ENCODE results near the gene ZMYND11. TPM values are rescaled to one million over a fixed set of nuclear protein-coding genes. Genes with fewer than 3 reads are reported as not detected.

Gene ZMYND11
- total RNA-seq (2013) = 22.4 TPM
- polyA plus RNA-seq (10 to 100 TPM in 1 of 3 donors, 1 to 10 TPM in 2; 7.0 to 11.8 (median 8.8) TPM), polyA minus RNA-seq (5.8 and 9.3 TPM in 2 replicates), total RNA-seq (19.5 to 36.4 (median 29.1) reads per million in 11 experiments)

DNA sequence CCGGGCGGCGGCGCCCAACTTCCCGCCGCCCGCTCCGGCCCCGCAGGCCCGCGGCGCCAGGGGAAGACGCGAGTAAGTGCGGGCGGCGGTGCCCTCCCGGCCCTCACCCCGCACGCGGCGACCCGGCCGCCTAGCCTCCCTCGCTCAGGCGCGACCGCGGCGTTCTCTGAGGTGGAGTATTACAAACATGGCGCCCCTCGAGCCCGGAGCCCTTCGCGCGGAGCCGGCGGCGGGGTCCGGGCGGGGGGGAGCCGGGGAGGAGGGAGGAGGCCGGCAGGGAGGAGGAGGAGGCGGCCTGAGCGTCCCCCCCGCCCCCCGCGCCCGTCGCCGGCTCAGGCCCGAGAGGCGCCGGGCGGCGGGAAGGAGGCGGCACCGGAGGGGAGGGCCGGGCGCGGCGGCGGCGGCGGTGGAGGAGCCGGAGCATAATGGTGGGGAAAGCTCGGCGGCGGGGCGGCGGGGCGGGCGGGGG lies at the start of gene ZMYND11:
ZMYND11 (plus strand) TSS at position 324 of the 469 bp plus-strand sequence. CDS start 44,558 bp downstream, outside the sequence.
- peak within 1 kb of the TSS in 1 of 2 donors; percentile 65 for H3K27ac ChIP-seq (ENCODE audit: low read depth in 1 of 2, low read length in 2 of 2)
- peak within 1 kb of the TSS; percentile 79 for H3K9ac ChIP-seq (ENCODE audit: insufficient read depth, low read length, poor library complexity, severe bottlenecking)
- Mint-ChIP-seq H3K9me3 (peaks cover 0 to 3% (median 0%) of the 10 kb centered on the region in 7 donors), H3K27ac (peak within 1 kb of the TSS in 3 of 7 donors; percentile 58 to 80 (median 62)), H3K4me3 (peak within 1 kb of the TSS; percentile 86 to 91), H3K4me1 (peaks cover 26% of the 10 kb centered on the region), H3K27me3 (ENCODE audit: low read depth in 3 of 3) (peaks cover 30 to 41% (median 35%) of the 10 kb centered on the region in 3 donors), H3K36me3 (peaks cover 0 to 4% of the 10 kb centered on the region in 2 donors)
- intact Hi-C loops (cut with micrococcal nuclease) = no loop called here
- peaks cover 18 to 23% of the 10 kb centered on the region in 2 donors for H3K4me1 ChIP-seq (ENCODE audit: control insufficient read depth in 1 of 2, insufficient read depth in 2 of 2, low read length in 2 of 2)
- peak within 1 kb of the TSS; percentile 85 for H2AFZ ChIP-seq (ENCODE audit: insufficient read depth, low read depth, low read length, poor library complexity, severe bottlenecking)
- peak within 1 kb of the TSS; percentile 76 to 88 (median 80) for H3K4me3 ChIP-seq (replicated peaks in 1 of 3; ENCODE audit: low read depth in 2 of 3, low read length in 3 of 3)
- DNase-seq = peak in 2 of 3 donors; percentile 13 to 22
- WGBS (ENCODE audit: insufficient coverage) = under 1% methylated on average over 58 of the region's 73 CpGs
- H3K4me2 ChIP-seq (replicated peaks; ENCODE audit: extremely low read depth, low read length, poor library complexity, severe bottlenecking) = peak within 1 kb of the TSS; percentile 84
- peaks cover 17% of the 10 kb centered on the region for H4K20me1 ChIP-seq (ENCODE audit: insufficient read depth, low read length)
- TF ChIP-seq, protein P1, sequence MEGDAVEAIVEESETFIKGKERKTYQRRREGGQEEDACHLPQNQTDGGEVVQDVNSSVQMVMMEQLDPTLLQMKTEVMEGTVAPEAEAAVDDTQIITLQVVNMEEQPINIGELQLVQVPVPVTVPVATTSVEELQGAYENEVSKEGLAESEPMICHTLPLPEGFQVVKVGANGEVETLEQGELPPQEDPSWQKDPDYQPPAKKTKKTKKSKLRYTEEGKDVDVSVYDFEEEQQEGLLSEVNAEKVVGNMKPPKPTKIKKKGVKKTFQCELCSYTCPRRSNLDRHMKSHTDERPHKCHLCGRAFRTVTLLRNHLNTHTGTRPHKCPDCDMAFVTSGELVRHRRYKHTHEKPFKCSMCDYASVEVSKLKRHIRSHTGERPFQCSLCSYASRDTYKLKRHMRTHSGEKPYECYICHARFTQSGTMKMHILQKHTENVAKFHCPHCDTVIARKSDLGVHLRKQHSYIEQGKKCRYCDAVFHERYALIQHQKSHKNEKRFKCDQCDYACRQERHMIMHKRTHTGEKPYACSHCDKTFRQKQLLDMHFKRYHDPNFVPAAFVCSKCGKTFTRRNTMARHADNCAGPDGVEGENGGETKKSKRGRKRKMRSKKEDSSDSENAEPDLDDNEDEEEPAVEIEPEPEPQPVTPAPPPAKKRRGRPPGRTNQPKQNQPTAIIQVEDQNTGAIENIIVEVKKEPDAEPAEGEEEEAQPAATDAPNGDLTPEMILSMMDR (IDR thresholded peaks at IDR 0.05) = no peak
- peaks cover 29 to 32% of the 10 kb centered on the region in 2 donors for H3K27me3 ChIP-seq (ENCODE audit: control insufficient read depth in 2 of 2, insufficient read depth in 2 of 2, low read length in 2 of 2)
- peaks cover 43% of the 10 kb centered on the region for H3K79me2 ChIP-seq (ENCODE audit: insufficient read depth, low read length)
- H3K36me3 ChIP-seq (replicated peaks in 1 of 2; ENCODE audit: control insufficient read depth in 1 of 2, insufficient read depth in 2 of 2, low read length in 2 of 2) = no peaks in the 10 kb centered on the region
- H3K9me3 ChIP-seq (replicated peaks in 1 of 2; ENCODE audit: control insufficient read depth in 1 of 2, insufficient read depth in 1 of 2, low read length in 2 of 2) = peaks cover 0 to 6% of the 10 kb centered on the region in 2 donors

DNA sequence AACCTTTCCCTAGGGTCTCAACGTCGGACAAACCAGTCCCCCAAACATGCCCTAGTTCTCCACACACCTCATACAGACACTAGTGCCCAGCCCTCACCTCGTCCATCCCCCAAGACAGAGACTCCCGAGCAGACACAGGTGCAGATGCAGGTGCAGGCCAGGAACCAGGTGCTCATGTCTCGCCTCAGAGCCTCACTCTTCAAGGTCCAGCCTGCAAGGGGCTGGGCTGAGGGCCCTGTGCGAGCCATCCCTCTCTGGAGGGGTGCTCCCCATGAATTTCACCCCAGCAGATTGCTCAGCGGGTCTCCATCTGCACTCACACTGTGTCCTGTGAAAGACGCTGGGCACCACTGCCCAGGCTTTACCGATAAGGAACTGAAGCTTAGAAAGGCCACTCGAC lies 49.2 kb upstream of the ZMYND11 start:
- Histone ChIP-seq H3K4me1 (ENCODE audit: control insufficient read depth in 1 of 2, insufficient read depth in 2 of 2, low read length in 2 of 2) (no peaks in the 10 kb centered on the region), H3K36me3 (replicated peaks in 1 of 2; ENCODE audit: control insufficient read depth in 1 of 2, insufficient read depth in 2 of 2, low read length in 2 of 2) (no peaks in the 10 kb centered on the region), H2AFZ (ENCODE audit: insufficient read depth, low read depth, low read length, poor library complexity, severe bottlenecking) (no peak overlapping the region), H3K9me3 (replicated peaks in 1 of 2; ENCODE audit: control insufficient read depth in 1 of 2, insufficient read depth in 1 of 2, low read length in 2 of 2) (no peaks in the 10 kb centered on the region), H3K27ac (ENCODE audit: low read depth in 1 of 2, low read length in 2 of 2) (no peak overlapping the region), H4K20me1 (ENCODE audit: insufficient read depth, low read length) (no peaks in the 10 kb centered on the region), H3K9ac (ENCODE audit: insufficient read depth, low read length, poor library complexity, severe bottlenecking) (no peak overlapping the region), H3K79me2 (ENCODE audit: insufficient read depth, low read length) (no peaks in the 10 kb centered on the region), H3K4me3 (replicated peaks in 1 of 3; ENCODE audit: low read depth in 2 of 3, low read length in 3 of 3) (no peak overlapping the region), H3K4me2 (replicated peaks; ENCODE audit: extremely low read depth, low read length, poor library complexity, severe bottlenecking) (no peak overlapping the region), H3K27me3 (ENCODE audit: control insufficient read depth in 2 of 2, insufficient read depth in 2 of 2, low read length in 2 of 2) (no peaks in the 10 kb centered on the region)
- Mint-ChIP-seq H3K9me3 (no peaks in the 10 kb centered on the region), H3K4me3 (no peak overlapping the region), H3K36me3 (no peaks in the 10 kb centered on the region), H3K27me3 (ENCODE audit: low read depth in 3 of 3) (peaks cover 3 to 7% (median 4%) of the 10 kb centered on the region in 3 donors), H3K27ac (no peak overlapping the region), H3K4me1 (no peaks in the 10 kb centered on the region)
- no peak for DNase-seq
- 88% methylated on average over 7 of the region's 10 CpGs for WGBS (ENCODE audit: insufficient coverage)
- TF ChIP-seq, protein P1 (IDR thresholded peaks at IDR 0.05) = no peak
- intact Hi-C loops (cut with micrococcal nuclease) = no loop called here
